GM12878 (cell line): ENCODE results near the gene RASAL2. TPM values are rescaled to one million over a fixed set of nuclear protein-coding genes. Genes with fewer than 3 reads are reported as not detected.

Source experiments
- ATAC-seq: fragments of 200-7000 bp; cut with Tn5 transposase; 3 replicates; pipeline ENCODE4 v1.9.1; 2020; ENCODE audit warnings: mild to moderate bottlenecking, moderate library complexity
- BruUV-seq: library from RNA; stranded (reverse); fragments of 400-500 nt; replicated peaks from 2 replicates; lab custom pipeline; 2021; lab: Mats Ljungman, UMichigan
- CTCF ChIA-PET: fragments of 300-600 bp; sonication (Branson Sonifier 250); formaldehyde crosslinking; extraction: SDS; loops from one replicate; lab custom pipeline; 2021; ENCODE audit warnings: inconsistent platforms; lab: Yijun Ruan, JAX
- POLR2A ChIA-PET: fragments of 350-600 bp; formaldehyde crosslinking; extraction: SDS; loops from one replicate; lab custom pipeline; 2021; ENCODE audit warnings: inconsistent platforms; lab: Charles Lee
- RAD21 ChIA-PET: fragments of 300-600 bp; sonication (Branson Sonifier 250); formaldehyde crosslinking; loops from one replicate; lab custom pipeline; 2023; ENCODE audit warnings: antibody characterized with exemption; ENCODE audit not compliant: unreplicated experiment; lab: Charles Lee
- SMC1A ChIA-PET: fragments of 300-600 bp; sonication (Branson Sonifier 250); formaldehyde crosslinking; loops from one replicate; lab custom pipeline; 2023; ENCODE audit not compliant: unreplicated experiment, uncharacterized antibody; lab: Charles Lee
- DNase-seq: peaks from one replicate; pipeline ENCODE4 v3.0.0-alpha.2; 2011; ENCODE audit warnings: low read depth, low spot score
- FAIRE-seq: peaks from 3 replicates; lab custom pipeline; 2011; peaks lifted over from hg19 to GRCh38; lab: Jason Lieb, UNC
- H2AFZ ChIP-seq: 2 replicates; pipeline ENCODE4 v1.6.0; 2011; ENCODE audit warnings: low read depth, low read length, control low read depth; ENCODE audit not compliant: control insufficient read depth
- H3K27ac ChIP-seq: 2 replicates; pipeline ENCODE4 v1.5.1; 2011; ENCODE audit warnings: control low read depth; ENCODE audit not compliant: control insufficient read depth, insufficient read depth
- H3K27me3 ChIP-seq, 2 experiments: replicated peaks in 1 of 2; 2 replicates each; pipeline versions ENCODE4 v1.6.0 to v1.6.1; 2011; ENCODE audit warnings: low read length in 1 of 2; ENCODE audit not compliant: control insufficient read depth in 2 of 2, insufficient read depth in 2 of 2
- H3K36me3 ChIP-seq, 2 experiments: 2 replicates each; pipeline ENCODE4 v1.5.1; 2011; ENCODE audit warnings: low read length in 1 of 2; ENCODE audit not compliant: control insufficient read depth in 2 of 2, insufficient read depth in 2 of 2
- H3K4me1 ChIP-seq: 2 replicates; pipeline ENCODE4 v1.6.1; 2011; ENCODE audit warnings: mild to moderate bottlenecking, low read length, moderate library complexity, mixed read lengths; ENCODE audit not compliant: control insufficient read depth, insufficient read depth
- H3K4me2 ChIP-seq: 2 replicates; pipeline ENCODE4 v1.6.0; 2011; ENCODE audit warnings: control low read depth; ENCODE audit not compliant: control insufficient read depth, insufficient read depth
- H3K4me3 ChIP-seq: fragments of 200-600 bp; sonication (generic); 2 replicates; pipeline ENCODE4 v1.5.1; 2016
- H3K79me2 ChIP-seq: 2 replicates; pipeline ENCODE4 v1.6.0; 2011; ENCODE audit warnings: low read length; ENCODE audit not compliant: control insufficient read depth, insufficient read depth
- H3K9ac ChIP-seq: 2 replicates; pipeline ENCODE4 v1.8.0; 2011; ENCODE audit warnings: low read length, control low read depth, mixed read lengths; ENCODE audit not compliant: control insufficient read depth, insufficient read depth
- H3K9me3 ChIP-seq: replicated peaks from 3 replicates; pipeline ENCODE4 v1.5.1; 2011; ENCODE audit warnings: mild to moderate bottlenecking, low read length; ENCODE audit not compliant: control insufficient read depth, insufficient read depth
- H4K20me1 ChIP-seq: 2 replicates; pipeline ENCODE4 v1.6.0; 2011; ENCODE audit not compliant: control insufficient read depth, insufficient read depth
- CHD4 ChIP-seq: fragments of 200-600 bp; sonication (generic); IDR thresholded peaks from 2 replicates; pipeline ENCODE4 v1.6.1; 2016; ENCODE audit warnings: mild to moderate bottlenecking
- CUX1 ChIP-seq: IDR thresholded peaks from 2 replicates; pipeline ENCODE4 v1.6.1; 2012; ENCODE audit warnings: improper control_type of control experiment, low read depth, low read length; ENCODE audit not compliant: insufficient replicate concordance
- EZH2 ChIP-seq: IDR thresholded peaks from 2 replicates; pipeline ENCODE4 v1.6.1; 2012; ENCODE audit warnings: low read depth, mild to moderate bottlenecking, control low read depth, inconsistent platforms, low read length, borderline replicate concordance; ENCODE audit not compliant: control insufficient read depth
- NR2C2 ChIP-seq: IDR thresholded peaks from 2 replicates; pipeline ENCODE4 v1.6.1; 2011; ENCODE audit warnings: borderline replicate concordance, low read depth; ENCODE audit not compliant: control insufficient read depth, insufficient read length
- SRF ChIP-seq, 2 experiments: IDR thresholded peaks; 2 replicates each; pipeline ENCODE4 v1.6.1; 2011; ENCODE audit warnings: low read depth in 2 of 2, low read length in 2 of 2, mild to moderate bottlenecking in 1 of 2, moderate library complexity in 1 of 2
- WRNIP1 ChIP-seq: IDR thresholded peaks from 2 replicates; pipeline ENCODE4 v1.6.1; 2011; ENCODE audit warnings: low read depth, low read length, improper control_type of control experiment, borderline replicate concordance
- YBX1 ChIP-seq: fragments of 450-650 bp; IDR thresholded peaks from 2 replicates; pipeline ENCODE4 v1.6.1; 2016; ENCODE audit warnings: antibody characterized with exemption
- ZBED1 ChIP-seq: IDR thresholded peaks from 2 replicates; pipeline ENCODE4 v1.6.1; 2016; ENCODE audit warnings: borderline replicate concordance
- WGBS: methylation state at CpG from one replicate; pipeline ENCODE4 v1.1.6; 2016; ENCODE audit warnings: low lambda C conversion rate; ENCODE audit not compliant: insufficient replicate concordance, insufficient coverage; ENCODE audit errors: missing lambda C conversion rate; 5-methylcytosine and 5-hydroxymethylcytosine counted together
- in situ Hi-C: fragments of 300-500 bp; cut with MboI; formaldehyde crosslinking; loops from 9 replicates; pipeline ENCODE4 v1.14.3; 2018; ENCODE audit warnings: mixed read lengths
- intact Hi-C: fragments of 100-400 bp; cut with micrococcal nuclease; formaldehyde crosslinking; loops from one replicate; pipeline ENCODE4 v1.14.2; 2022; ENCODE audit not compliant: unreplicated experiment
- polyA plus RNA-seq, 11 experiments: library from polyadenylated mRNA; depleted of rRNA in 4 of 11; unstranded in 6 of 11; stranded (reverse) in 5 of 11; fragments of >200 nt; fragmentation: Nextera tagmentation in 4 of 11; fragmentation: Illumina TruSeq in 1 of 11; extraction: Ambion mirVana in 4 of 11; extraction: Trizol in 1 of 11; gene quantifications; 1 replicate in 1 of 11; 2 replicates in 10 of 11; pipeline versions ENCODE4 v1.2.1 to v1.2.3, GENCODE V29; 2011 to 2016; ENCODE audit warnings: inconsistent platforms in 2 of 11, missing spikeins in 2 of 11, low read depth in 1 of 11
- total RNA-seq, 4 experiments: library from RNA; depleted of rRNA in 3 of 4; stranded (reverse); fragments of >200 nt in 3 of 4; fragmentation: Illumina TruSeq in 1 of 4; extraction: Trizol in 1 of 4; gene quantifications; 2 replicates each; pipeline versions ENCODE4 v1.2.1 to v1.2.3, GENCODE V29; 2013 to 2021

Gene RASAL2
- total and polyA plus RNA-seq, 10 of the 15 experiments (the other 5 are each of a cell fraction or from before 2014, with no cell fraction given): 0.02 to 6.9 (median 0.17) TPM; not detected in 1

GRCh38 chr1:178107823-178108222 is 13.9 kb downstream of the RASAL2 start:
- no peaks in the 10 kb centered on the region for H4K20me1 ChIP-seq
- CTCF ChIA-PET: no interaction called here
- RAD21 ChIA-PET: no interaction called here
- H3K4me3 ChIP-seq: no peak overlapping the region
- no peak overlapping the region for H3K4me2 ChIP-seq
- no peak overlapping the region for H3K9ac ChIP-seq
- no peak for FAIRE-seq
- ATAC-seq: peak; percentile 55
- H2AFZ ChIP-seq: no peak overlapping the region
- H3K4me1 ChIP-seq: no peaks in the 10 kb centered on the region
- H3K9me3 ChIP-seq: no peaks in the 10 kb centered on the region
- TF ChIP-seq SRF (IDR thresholded peaks at IDR 0.05; ENCODE audit: low read depth in 2 of 2, low read length in 2 of 2) (no peak), NR2C2 (no peak), CUX1 (no peak), EZH2 (no peak), YBX1 (no peak), WRNIP1 (no peak), CHD4 (no peak), ZBED1 (no peak)
- SMC1A ChIA-PET: interaction anchor here (0.7 kb wide), 1 partner anchor 14 kb away, joined by 3 read pairs; no protein-coding TSS in a partner anchor
- 0% methylated on average over 1 of the region's 1 CpG for WGBS
- BruUV-seq: no TSS peak
- H3K27ac ChIP-seq: no peak overlapping the region
- intact Hi-C loops (no loop called here), in situ Hi-C loops (no loop called here)
- no peaks in the 10 kb centered on the region for H3K79me2 ChIP-seq
- DNase-seq: no peak
- no peaks in the 10 kb centered on the region for H3K36me3 ChIP-seq
- H3K27me3 ChIP-seq: no peaks in the 10 kb centered on the region
- POLR2A ChIA-PET: no interaction called here
